ENCODE data around the gene CST3.
"Not testable (repeated sequence)": the region's sequence is repeated elsewhere in the genome, so short reads cannot be mapped to it uniquely, and the experiment has no call there.

Gene CST3

DNA sequence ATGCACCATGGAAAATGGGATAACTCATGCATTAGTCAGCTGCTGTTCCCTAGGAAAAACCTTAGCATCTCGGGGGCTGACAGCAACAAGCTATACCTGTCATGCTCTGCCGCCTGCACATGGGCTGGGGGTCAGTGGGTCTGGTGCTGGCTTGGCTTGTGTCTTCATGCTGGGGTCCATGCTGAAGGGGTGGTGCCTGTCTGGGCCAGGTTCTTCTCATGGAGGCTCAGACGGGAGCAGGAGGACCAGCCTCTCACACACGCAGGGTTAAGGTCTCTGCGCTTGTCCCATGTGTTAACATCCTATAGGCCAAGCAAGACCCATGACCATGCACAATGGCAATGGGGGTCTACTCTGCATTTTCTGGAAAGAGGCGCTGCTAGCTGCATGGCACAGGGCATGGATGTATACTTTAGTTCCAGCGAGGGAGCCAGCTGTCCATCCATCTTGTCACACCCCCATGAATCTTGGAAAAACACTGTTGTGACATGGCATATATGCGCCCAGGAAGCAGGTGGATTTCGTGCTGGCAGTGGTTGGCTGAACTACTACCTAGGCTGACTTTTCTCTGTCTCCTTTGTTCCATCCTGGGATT is 24.6 kb upstream of the CST3 start:
- DNase-seq (ENCODE audit: low read depth, low spot score) = no peak

DNA sequence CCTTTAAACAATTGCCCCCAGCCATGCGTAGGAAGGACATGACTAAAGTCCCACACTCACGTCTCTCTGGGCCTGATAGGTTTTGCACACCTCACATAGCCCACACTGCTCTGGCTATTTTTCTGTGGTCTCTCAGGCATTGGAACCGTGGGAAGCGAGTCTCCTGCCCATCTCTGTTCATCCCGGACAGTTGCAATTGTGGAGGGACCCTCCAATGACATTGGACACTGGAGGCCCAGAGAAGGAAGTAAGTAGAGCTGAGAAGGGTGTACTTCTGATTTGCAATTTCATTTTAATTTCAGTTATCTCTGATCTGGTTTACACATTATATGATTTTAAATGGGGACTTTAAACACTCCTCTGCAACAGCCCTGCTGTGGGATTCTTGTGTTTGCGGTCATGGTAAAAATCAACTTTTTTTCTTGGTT is 23.3 kb upstream of the CST3 start:
- no peak for DNase-seq (ENCODE audit: low read depth, low spot score)

DNA sequence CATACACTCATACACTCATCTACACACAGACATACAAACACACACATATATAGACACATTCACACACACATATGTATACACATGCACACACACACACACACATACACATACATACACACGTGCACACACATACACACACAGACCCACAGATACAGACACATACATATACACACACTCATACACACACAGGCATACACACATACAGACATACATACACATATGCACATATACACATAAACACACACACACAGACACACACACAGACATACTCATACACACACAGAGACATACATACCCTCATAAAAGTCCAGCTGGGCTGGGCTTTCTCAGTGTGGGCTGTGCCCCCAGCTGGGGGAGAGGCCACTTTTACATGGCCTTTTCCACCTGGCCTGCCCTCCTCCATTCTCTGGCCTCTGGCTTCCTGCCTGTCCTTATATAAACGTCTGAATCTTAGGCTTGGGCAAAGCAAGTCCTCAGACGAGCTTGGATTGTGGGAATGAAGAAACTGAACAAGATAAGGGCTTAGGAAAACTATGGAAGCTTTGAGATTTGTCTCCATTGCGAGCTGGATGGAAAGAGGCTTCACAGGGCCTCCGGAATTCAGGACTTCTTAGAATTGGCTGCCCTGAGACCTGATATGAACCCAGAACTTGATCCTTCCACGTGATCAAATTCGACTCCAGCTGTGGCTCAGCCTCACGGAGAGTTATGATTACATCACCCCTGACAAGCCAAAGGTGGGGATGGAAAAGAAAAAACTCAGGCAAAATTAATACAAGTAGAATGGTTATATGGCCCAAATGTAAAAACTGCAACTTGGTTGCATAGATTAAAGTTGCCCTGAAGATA is 22.5 kb upstream of the CST3 start:
- DNase-seq (ENCODE audit: low read depth, low spot score) = no peak

DNA sequence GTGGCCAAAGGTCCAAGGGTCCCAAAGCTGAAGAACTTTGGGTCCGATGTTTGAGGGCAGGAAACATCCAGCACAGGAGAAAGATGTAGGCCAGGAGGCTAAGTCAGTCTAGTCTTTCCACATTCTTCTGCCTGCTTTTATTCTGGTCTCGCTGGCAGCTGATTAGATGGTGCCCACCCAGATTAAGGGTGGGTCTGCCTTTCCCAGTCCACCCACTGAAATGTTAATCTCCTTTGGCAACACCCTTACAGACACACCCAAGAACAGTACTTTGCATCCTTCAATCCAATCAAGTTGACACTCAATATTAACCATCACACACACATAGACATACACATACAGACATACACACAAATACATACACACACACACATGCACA is 21.8 kb upstream of the CST3 start:
- DNase-seq (ENCODE audit: low read depth, low spot score) = not testable (repeated sequence)

DNA sequence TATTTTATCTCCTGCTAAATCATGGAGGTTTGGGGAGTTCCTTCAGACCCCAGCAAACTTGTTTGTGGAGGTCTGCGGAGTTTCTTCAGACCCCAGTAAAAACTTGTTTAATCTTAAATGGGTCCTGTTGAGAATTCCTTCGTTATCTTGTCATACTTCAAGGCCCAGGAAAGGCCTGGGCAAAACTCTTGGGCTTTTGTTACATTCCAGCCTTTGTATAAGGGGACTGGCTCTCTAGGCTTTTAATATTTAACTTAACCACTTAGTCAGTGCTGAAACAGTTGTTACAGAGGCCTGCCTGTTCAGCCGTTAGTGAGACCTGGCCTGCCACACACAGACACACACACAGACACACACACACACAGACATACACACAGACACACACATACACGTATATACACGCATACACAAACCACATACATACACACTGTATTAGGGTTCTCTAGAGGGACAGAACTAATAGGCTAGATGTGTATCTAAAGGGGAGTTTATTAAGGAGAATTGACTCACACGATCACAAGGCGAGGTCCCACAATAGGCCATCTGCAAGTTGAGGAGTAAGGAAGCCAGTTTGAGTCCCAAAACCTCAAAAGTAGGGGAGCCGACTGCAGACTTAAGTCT is 21.3 kb upstream of the CST3 start:
- DNase-seq (ENCODE audit: low read depth, low spot score) = no peak

DNA sequence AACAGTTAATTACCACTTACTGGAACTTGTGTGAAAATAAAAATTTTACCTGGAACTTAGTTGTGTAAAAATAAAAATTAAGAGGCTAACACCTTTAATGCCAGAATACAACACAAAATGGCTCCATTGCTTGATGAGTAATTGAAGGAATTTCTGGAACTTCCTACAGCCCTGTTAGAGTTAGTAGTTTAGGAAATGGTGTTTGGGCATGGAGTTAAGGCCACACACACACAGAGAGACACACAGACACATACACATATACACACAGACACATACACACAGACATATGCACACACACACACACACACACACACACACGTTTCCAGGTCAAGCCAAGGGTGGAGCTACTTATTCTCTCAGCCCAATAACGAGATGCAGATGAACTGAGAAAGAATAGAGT is 20.6 kb upstream of the CST3 start:
- no peak for DNase-seq (ENCODE audit: low read depth, low spot score)

DNA sequence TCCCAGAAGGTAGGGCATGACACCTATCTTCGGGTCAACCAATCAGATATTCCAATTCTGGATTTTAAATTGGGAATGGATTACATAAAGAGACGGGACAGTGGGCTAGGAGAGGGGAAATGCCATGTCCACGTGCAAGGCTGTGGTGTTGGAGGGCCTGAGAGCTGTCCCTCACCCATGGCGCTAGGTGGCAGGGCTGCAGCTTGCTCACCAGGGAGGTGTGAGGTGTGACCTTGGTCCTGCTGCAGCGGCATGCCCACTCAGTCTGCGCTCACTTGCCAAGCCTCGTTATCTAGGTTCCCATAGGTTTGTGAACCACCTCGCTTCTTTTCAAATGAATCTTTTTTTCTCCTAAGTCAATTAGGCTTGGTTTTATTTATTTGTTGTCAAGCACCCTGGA is 19.4 kb upstream of the CST3 start:
- DNase-seq (ENCODE audit: low read depth, low spot score) = no peak

DNA sequence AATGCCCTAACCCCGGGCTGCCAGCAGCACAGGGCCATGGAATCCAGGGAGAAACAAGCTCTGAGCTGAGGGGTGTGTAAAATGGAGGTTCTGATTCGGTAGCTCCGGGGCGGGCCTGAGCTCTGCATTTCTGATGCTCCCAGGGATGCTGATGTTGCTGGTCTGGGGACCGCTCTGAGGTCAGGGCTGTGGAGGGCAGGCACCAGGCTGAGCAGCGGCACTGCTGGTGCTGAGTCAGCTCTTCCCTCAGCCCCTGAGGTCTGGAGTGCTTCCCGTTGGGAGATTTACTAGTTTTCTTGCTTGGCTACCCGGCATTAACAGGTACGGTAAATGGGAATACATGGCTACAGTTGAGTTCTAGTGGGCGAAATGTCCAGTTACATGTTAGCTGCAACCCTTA is 18.6 kb upstream of the CST3 start:
- DNase-seq (ENCODE audit: low read depth, low spot score) = no peak

DNA sequence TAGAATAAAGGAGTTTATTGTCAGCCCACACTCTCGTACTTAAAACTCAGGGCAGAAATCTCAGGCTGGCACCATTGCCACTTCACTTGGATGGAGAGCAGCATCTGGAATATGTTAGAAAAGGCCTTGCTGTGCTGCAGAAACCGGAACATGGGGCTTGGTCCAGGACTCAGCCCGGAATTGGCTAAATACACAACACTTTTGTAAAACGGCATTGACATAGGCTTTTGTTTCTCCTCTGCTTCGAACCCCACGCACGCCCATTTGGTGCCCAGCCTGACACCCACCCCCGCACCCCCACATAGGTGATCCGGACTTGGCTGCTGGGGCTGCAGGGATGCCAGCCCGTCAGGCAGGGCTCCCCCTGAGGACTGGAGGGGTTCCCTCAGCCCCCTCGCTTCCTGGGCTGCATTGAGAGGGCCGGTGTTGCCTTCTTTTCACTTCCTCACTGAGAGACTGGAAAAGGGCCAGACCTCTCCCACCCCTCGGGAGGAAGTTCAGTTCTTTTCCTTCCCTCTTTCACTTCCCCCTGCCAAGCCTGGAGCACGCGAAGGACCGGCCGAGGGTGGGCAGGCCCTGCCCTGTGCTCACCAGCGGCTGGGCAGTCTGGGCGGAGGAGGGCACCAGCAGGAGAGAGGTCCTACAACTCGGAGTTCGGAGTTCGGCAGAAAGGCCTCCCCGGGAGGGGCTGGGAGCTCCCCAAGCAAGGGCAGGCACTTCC is 17.9 kb upstream of the CST3 start:
- DNase-seq (ENCODE audit: low read depth, low spot score) = no peak

DNA sequence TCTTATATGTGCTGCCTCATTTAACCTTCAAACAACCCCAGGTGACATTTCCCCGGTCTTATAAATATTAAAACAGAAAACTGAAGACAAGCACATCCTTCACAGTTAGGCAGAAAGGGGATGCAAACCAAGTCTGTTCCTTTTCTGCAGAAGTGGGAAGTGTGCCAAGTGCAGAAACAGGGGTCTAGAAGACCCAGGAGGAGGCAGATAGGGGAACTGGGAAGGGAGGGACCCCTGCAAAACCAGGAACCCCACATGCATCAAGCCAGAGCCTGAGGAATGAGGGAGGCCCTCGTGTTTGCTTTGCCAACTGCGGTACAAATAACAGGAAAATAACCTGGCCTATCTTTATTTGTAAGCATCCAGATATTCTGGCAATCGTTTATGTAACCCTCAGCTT is 17.0 kb upstream of the CST3 start:
- no peak for DNase-seq (ENCODE audit: low read depth, low spot score)

DNA sequence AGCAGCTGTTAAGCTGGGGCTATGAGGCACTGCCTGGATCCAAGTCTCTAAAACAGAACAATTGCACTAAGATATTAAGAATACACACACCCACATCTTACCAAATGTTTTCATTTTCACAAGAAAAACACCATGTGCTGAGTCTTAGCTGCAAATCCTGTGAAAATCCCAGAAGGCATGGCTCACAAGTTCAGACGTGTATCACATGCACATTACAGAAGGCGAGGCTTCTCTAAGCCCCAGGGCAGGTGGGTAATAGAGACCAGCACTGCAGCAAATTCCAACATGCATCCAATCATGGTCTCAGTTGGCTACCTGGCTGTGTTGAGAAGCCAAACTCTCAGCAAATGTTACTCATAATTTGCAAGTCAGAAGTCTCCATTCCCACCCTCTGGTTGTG is 16.2 kb upstream of the CST3 start:
- no peak for DNase-seq (ENCODE audit: low read depth, low spot score)

DNA sequence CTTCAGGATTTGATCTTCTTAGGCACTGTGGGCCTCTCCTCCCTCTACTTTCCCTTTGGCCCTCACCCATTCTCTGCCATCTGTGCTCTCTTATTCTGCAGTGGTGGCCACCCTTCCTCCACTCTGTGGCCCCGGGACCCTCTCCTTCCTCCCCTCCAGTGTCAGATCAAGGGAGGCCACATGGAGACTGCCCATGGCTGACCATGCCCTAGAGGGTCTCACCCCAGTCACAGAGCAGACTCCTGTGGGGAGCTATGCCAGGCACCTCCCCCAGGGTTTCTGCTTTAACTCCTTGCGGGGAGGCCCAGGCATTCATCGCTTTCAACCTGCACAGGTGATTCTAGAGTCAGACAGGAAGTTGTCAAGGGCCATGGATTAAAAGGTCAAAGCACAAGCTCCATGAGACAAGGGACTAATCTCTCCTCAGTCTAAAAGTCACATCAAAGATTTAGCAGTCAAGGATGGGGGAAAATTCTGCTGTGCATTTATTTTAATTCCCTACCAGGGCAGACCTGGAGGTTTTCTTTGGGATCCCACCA is 15.7 kb upstream of the CST3 start:
- DNase-seq (ENCODE audit: low read depth, low spot score) = no peak

DNA sequence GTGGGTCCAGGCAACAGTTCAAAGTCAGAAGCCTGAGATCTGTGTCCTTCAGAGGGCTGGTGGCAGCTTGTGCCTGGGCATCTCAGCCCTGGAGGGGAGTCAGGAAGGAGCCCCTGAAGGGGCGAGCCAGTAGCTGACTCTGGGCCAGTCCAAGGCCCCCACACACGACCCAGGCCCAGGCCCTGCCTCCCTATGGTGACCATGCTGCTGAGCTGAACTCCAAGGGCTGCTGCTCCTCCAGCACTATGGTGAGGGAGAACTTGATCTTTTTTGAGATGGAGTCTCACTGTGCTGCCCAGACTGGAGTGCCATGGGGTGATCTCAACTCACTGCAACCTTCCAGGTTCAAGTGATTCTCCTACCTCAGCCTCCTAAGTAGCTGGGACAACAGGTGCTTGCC is 15.2 kb upstream of the CST3 start:
- no peak for DNase-seq (ENCODE audit: low read depth, low spot score)

DNA sequence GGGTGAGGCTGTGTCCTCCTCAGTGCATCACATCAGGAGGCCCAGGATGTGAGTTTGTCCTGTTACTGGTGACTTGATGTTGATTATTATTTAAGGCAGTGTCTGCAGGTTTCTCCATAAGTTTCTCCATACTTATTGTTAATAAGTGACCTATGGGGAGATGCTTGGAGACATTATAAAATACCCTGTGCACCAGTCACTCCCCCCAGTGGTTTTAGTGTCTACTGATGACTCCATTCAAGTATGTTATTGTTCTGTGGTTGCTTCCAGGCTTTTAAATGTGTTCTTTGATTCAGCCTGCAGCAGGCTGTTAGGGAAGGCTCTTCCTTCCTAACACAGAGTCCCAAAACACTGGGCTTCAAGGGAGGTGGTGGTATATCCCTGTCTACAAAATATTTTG is 14.6 kb upstream of the CST3 start:
- no peak for DNase-seq (ENCODE audit: low read depth, low spot score)

DNA sequence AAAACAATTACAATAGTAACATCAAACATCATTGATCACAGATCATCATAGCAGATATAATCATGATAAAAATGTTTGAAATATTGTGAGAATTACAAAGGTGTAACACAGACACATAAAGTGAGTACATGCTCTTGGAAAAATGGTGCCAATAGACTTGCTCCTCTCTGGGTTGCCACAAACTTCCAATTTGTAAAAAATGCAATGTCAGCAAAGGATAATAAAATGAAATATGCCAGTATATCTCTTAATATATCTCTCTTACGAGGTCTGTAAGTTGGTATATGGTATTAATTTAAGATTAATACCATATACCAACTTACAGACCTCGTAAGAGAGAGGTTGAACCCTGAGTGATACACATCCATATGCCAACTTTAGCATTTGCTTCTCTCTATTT is 13.4 kb upstream of the CST3 start:
- DNase-seq (ENCODE audit: low read depth, low spot score) = no peak

DNA sequence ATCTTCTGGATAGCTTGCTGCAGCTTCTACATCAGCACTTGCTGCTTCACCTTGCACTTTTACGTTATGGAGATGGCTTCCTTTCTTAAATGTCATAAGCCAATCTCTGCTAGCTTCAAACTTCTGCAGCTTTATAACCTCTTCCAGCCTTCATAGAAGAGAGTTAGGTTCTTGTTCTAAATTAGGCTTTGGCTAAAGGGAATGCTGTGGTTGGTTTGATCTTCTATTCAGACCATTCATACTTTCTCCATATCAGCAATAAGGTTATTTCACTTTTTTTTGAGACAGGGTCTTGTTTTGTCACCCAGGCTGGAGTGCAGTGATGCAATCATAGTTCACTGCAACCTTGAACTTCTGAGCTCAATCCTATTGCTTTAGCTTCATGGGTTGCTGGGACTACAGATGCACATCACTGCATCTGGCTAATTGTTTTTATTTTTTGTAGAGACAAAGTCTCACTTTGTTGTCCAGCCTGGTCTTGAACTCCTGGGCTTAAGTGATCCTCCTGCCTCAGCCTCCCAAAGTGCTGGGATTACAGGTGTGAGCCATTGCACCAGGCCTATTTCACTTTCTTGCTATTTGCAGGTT is 12.2 kb upstream of the CST3 start:
- no peak for DNase-seq (ENCODE audit: low read depth, low spot score)

DNA sequence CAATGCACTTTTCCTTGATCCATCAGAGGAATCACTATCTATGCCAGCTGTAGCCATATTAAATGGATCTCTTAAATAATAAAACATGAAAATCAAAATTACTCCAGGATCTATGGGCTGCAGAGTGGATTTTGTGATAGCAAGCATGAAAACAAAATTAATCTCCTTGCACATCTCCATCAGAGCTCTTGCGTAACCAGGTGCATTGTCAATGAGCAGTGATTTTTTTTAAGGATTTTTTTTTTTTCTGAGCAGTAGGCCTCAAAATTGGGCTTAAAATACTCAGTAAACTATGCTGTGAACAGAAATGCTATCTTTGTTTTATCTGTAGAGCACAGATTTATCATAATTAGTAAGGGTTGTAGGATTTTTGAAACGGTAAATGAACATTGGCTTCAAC is 11.5 kb upstream of the CST3 start:
- no peak for DNase-seq (ENCODE audit: low read depth, low spot score)

DNA sequence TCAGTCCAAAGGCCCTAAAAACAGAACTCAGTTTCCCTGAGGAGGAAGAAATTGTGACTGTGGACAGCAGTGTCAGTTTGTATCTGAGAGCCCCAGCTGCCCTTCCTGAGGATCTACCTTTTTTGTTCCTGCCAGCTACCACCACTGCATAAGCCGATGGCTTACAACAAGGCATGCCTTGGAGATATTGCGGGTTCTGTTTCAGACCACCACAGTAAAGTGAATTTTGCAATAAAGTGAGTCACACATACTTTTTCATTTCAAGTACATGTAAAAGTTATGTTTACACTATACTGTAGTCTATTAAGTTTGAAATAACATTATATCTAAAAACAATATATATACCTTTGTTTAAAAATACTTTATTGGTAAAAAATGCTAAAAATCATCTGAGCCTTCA is 9.6 kb upstream of the CST3 start:
- no peak for DNase-seq (ENCODE audit: low read depth, low spot score)

DNA sequence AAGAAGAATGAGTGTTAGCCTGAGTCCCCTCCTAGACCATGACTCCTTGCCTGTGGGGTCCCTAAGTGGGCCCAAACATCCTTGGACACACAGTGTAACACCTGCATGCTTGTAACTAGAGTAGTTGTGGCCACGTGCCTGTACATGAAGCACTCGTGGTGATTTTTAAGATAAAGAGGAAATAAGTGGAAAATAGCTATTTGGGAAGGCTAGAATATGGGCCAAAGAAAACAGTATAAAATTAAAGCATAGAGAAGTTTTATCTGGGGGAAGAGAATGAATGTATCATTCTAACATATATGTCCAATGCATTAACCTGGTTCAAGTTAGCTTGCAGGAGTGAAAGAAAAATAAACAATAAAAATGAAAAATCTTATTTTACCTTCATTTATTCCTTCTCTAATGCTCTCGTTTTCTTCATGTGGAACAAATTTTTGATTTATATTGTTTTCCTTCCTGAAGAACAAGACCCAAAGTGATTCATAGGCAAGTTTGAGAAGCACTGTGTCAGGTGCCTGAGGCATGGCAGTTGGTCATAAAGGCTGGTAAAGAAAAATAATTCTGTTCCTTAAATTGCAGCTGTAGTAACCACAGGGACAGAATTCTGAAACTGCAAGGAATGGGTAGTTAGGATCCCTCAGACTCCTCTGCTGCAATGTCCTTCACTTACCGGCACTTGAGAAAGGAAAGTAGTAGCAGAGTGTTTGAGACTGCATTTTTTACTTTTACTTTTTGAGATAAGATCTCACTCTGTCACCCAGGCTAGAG is 8.5 kb upstream of the CST3 start:
- DNase-seq (ENCODE audit: low read depth, low spot score) = no peak

DNA sequence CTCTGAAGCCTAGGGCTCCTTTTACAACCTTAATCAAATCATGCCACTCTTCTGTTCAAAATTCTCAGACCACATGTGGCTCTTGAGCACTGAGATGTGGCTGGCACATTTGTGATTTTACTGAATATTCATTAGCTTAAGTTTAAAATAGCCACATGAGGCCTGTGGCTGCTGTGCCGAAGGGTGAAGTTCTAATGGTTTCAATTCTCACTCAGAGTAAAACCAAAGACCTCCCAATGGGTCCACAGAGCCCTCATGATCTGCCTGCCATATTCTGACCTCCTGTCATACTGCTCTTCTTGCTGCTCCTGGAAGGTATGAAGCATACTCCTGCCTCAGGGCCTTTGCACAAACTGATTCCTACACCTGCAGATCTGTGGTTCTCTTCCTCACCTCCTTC is 7.8 kb upstream of the CST3 start:
- no peak for DNase-seq (ENCODE audit: low read depth, low spot score)

DNA sequence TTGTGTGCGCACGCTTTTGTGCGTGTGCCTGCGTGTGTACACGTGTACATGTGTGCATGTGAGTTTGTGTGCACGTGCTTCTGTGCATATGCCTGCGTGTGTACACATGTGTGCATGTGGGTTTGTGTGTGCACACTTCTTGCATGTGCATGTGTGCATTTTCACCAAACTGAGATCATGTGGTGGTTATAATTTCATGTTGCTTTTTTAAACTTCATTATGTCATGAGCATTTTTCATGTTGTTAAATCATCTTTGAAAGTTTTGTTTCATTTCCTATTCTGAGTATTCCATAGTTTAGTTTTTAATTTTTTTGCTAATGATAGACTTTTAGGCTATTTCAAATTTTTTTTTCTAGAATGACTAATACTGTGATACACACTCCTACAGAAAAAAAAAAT is 6.4 kb upstream of the CST3 start:
- DNase-seq (ENCODE audit: low read depth, low spot score) = no peak

Measured in iPS DF 19.7 (cell line).